Left ventricle myocardium inferior (tissue), 1 donor: Measurements from ENCODE around the gene C2CD5. TPM values are rescaled to one million over a fixed set of nuclear protein-coding genes. Genes with fewer than 3 reads are reported as not detected.
A peak's percentile ranks its signal among the peaks of the same experiment; 100 is the strongest.

Experiments
- DNase-seq: peaks from one replicate; pipeline ENCODE4 v3.0.0-alpha.2; 2020
- H3K27ac ChIP-seq: fragments of 200-600 bp; replicated peaks from 2 replicates; pipeline ENCODE4 v1.8.0; 2021
- H3K27me3 ChIP-seq: fragments of 200-600 bp; 2 replicates; pipeline ENCODE4 v1.8.0; 2021; ENCODE audit warnings: low read depth
- H3K36me3 ChIP-seq: fragments of 200-600 bp; 2 replicates; pipeline ENCODE4 v1.8.0; 2021
- H3K4me1 ChIP-seq: fragments of 200-600 bp; 2 replicates; pipeline ENCODE4 v1.8.0; 2021
- H3K4me3 ChIP-seq: fragments of 200-600 bp; 2 replicates; pipeline ENCODE4 v1.8.0; 2021; ENCODE audit warnings: mild to moderate bottlenecking, moderate library complexity
- H3K9me3 ChIP-seq: fragments of 200-600 bp; replicated peaks from 2 replicates; pipeline ENCODE4 v1.8.0; 2021
- CTCF ChIP-seq: fragments of 200-600 bp; IDR thresholded peaks from 2 replicates; pipeline ENCODE4 v1.8.0; 2021; ENCODE audit warnings: antibody characterized with exemption, mild to moderate bottlenecking, borderline replicate concordance
- intact Hi-C: fragments of 100-400 bp; cut with micrococcal nuclease; formaldehyde crosslinking; loops from one replicate; pipeline ENCODE4 v1.11.0; 2022
- total RNA-seq: library from RNA; stranded (reverse); fragmentation: NEBNext Ultra II Directional; extraction: Animal tissue kit (Norgen Biotek cat#: 25700); gene quantifications from one replicate; pipeline ENCODE4 v1.2.1, GENCODE V29; 2021
- donor health status: DM: no; HTN: yes; CAD: no; lungs with severe emphysema.

Gene C2CD5
- total RNA-seq, 1 donor from 2014 or later: 22.5 TPM

GRCh38 chr12:22541496-22542155 is 2.7 kb downstream of the C2CD5 start:
- no peak for DNase-seq
- no peaks in the 10 kb centered on the region for H3K9me3 ChIP-seq
- no peaks in the 10 kb centered on the region for H3K27me3 ChIP-seq
- intact Hi-C loops: loop anchor here (5.0 kb wide), 1 partner anchor 86 kb away; the partner anchor contains the start of gene ETNK1
- no peak overlapping the region for H3K27ac ChIP-seq
- no peak overlapping the region for H3K4me3 ChIP-seq
- peaks cover 74% of the 10 kb centered on the region for H3K4me1 ChIP-seq
- TF ChIP-seq CTCF: no peak
- no peaks in the 10 kb centered on the region for H3K36me3 ChIP-seq

- Histone ChIP-seq H3K9me3 (no peaks in the 10 kb centered on the region), H3K4me1 (peaks cover 84% of the 10 kb centered on the region), H3K4me3 (no peak overlapping the region), H3K27ac (peak overlapping the region; percentile 52), H3K36me3 (peaks cover 5% of the 10 kb centered on the region), H3K27me3 (no peaks in the 10 kb centered on the region)
- DNase-seq: no peak
- TF ChIP-seq CTCF: no peak
- intact Hi-C loops: no loop called here
Measured at GRCh38 chr12:22539055-22539454, 5.3 kb downstream of the C2CD5 start.

GRCh38 chr12:22538311-22538710 is 6.0 kb downstream of the C2CD5 start:
- DNase-seq: no peak
- Histone ChIP-seq H3K4me1 (peaks cover 78% of the 10 kb centered on the region), H3K4me3 (no peak overlapping the region), H3K9me3 (no peaks in the 10 kb centered on the region), H3K36me3 (peaks cover 12% of the 10 kb centered on the region), H3K27me3 (no peaks in the 10 kb centered on the region), H3K27ac (peak overlapping the region; percentile 52)
- intact Hi-C loops: no loop called here
- no peak for TF ChIP-seq CTCF

- H3K27me3 ChIP-seq: no peaks in the 10 kb centered on the region
- H3K4me1 ChIP-seq: peaks cover 77% of the 10 kb centered on the region
- H3K36me3 ChIP-seq: peaks cover 24% of the 10 kb centered on the region
- no peak for TF ChIP-seq CTCF
- intact Hi-C loops: no loop called here
- H3K27ac ChIP-seq: no peak overlapping the region
- H3K4me3 ChIP-seq: no peak overlapping the region
- H3K9me3 ChIP-seq: no peaks in the 10 kb centered on the region
- DNase-seq: no peak
Measured at GRCh38 chr12:22536971-22537544, 7.3 kb downstream of the C2CD5 start.

- H3K27ac ChIP-seq: no peak overlapping the region
- H3K36me3 ChIP-seq: peaks cover 30% of the 10 kb centered on the region
- no peaks in the 10 kb centered on the region for H3K9me3 ChIP-seq
- intact Hi-C loops: no loop called here
- TF ChIP-seq CTCF: no peak
- no peak overlapping the region for H3K4me3 ChIP-seq
- no peaks in the 10 kb centered on the region for H3K27me3 ChIP-seq
- DNase-seq: no peak
- peaks cover 75% of the 10 kb centered on the region for H3K4me1 ChIP-seq
Measured at GRCh38 chr12:22536346-22536945, 7.9 kb downstream of the C2CD5 start.
